Transverse colon (tissue), 4 donors: ENCODE data around the gene NRAS.

Experiments used
- CTCF ChIP-seq, 5 experiments: fragments of 200-600 bp in 3 of 5; fragments of 450-650 bp in 2 of 5; sonication (generic) in 3 of 5; IDR thresholded peaks; 1 replicate in 2 of 5; 2 replicates in 3 of 5; pipeline ENCODE4 v1.5.1; 2016 to 2017; ENCODE audit warnings: antibody characterized with exemption in 5 of 5, inconsistent platforms in 3 of 5, mild to moderate bottlenecking in 2 of 5, moderate library complexity in 1 of 5
- EP300 ChIP-seq: sonication (generic); formaldehyde crosslinking; IDR thresholded peaks from one replicate; pipeline ENCODE4 v1.6.1; 2017; ENCODE audit warnings: antibody characterized with exemption, low read depth
- POLR2A ChIP-seq: fragments of 450-650 bp; IDR thresholded peaks from one replicate; pipeline ENCODE4 v1.6.1; 2016; ENCODE audit warnings: antibody characterized with exemption, mild to moderate bottlenecking, moderate library complexity
- POLR2AphosphoS5 ChIP-seq, 3 donors: sonication (generic); formaldehyde crosslinking; IDR thresholded peaks; one replicate each; pipeline ENCODE4 v1.6.1; 2016; ENCODE audit warnings: antibody characterized with exemption in 3 of 3

- TF ChIP-seq CTCF (IDR thresholded peaks at IDR 0.05) (no peak), EP300 (no peak), POLR2A (no peak), POLR2AphosphoS5 (IDR thresholded peaks at IDR 0.05) (no peak)
Measured at GRCh38 chr1:114735479-114735878, 18.9 kb upstream of the NRAS start.
